GM19395 (cell line): Measurements from ENCODE around the gene TESK2.
"Not testable (repeated sequence)": the region's sequence is repeated elsewhere in the genome, so short reads cannot be mapped to it uniquely, and the experiment has no call there.

Experiments
- ATAC-seq: cut with Tn5 transposase; IDR thresholded peaks from one replicate; pipeline ENCODE4 v1.9.1; 2021; ENCODE audit warnings: mild to moderate bottlenecking, moderate library complexity; ENCODE audit not compliant: unreplicated experiment

Gene TESK2

DNA sequence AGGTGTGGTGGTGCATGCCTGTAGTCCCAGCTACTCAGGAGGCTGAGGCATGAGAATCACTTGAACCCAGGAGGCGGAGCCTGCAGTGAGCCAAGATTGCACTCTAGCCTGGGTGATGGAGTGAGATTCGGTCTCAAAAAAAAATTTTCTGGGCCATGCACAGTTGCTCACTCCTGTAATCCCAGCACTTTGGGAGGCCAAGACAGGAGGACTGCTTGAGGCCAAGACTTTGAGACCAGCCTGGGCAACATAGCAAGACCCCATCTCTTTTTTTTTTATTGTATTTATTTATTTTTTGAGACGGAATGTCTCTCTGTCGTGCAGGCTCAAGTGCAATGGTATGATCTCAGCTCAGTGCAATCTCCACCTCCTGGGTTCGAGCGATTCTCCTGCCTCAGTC lies 16.8 kb downstream of the TESK2 start:
- ATAC-seq: not testable (repeated sequence)

DNA sequence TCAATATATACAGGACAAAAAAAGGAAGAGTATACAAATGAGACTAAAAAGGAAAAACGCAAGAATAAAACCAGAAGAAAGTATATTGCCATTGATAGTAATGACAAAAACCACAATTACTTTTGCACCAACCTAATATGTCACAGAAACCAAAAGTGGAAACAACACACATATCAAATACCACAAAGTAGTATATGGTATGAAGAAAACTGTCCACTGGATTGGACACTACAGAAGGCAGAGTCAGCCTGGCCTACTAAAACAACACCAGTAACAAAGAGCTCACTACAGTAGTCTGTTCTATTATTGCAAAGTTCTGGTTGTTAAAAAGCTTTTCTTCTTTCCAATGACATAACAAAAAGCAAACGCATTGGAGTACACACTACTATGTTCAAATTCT lies 17.7 kb downstream of the TESK2 start:
- ATAC-seq: no peak

DNA sequence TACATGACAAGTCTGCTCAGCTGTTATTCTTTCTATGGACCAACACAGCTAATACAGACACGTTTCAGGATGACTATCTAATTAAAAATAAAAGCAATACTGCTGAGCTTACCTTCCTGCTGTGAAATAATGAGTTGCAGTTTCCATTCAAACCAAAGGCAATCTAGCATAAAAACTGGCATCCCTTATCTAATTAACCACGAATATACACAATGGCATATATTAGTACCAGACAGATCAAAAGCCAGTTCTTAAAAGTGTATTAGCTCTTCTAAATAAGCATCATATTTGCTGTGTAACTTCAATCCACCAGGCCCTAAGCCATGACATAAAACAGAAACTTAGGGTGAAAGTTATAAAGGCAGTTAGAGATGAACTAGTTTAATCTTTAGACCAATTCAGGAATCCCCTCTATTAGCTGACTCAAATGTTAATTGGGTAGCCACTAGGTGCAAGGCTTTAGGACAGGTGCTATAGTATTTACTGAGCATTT lies 20.6 kb downstream of the TESK2 start:
- ATAC-seq: no peak

GRCh38 chr1:45467353-45467752 lies 23.6 kb downstream of the TESK2 start:
- peak; percentile 55 for ATAC-seq

- ATAC-seq: no peak
Observed at GRCh38 chr1:45465277-45465676, 25.7 kb downstream of the TESK2 start.

DNA sequence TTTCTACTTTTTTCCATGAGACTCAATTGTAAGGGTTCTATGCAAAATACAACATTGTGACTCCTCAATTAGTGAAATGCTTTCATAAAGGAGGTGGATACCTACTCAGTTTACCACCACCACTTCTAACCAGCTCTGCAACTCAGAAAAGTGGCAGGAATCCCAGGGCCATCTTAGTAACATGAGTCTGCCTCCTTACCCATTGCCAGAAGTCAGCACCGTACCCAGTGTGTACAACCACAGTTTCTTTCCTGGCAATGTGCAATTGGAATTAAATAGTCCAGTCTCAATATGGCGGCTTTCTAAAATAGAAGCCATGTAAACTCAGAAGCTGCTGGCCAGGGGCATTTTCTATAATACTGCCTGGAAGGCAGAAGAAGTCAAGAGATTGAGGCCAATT lies 32.1 kb downstream of the TESK2 start:
- ATAC-seq: no peak

DNA sequence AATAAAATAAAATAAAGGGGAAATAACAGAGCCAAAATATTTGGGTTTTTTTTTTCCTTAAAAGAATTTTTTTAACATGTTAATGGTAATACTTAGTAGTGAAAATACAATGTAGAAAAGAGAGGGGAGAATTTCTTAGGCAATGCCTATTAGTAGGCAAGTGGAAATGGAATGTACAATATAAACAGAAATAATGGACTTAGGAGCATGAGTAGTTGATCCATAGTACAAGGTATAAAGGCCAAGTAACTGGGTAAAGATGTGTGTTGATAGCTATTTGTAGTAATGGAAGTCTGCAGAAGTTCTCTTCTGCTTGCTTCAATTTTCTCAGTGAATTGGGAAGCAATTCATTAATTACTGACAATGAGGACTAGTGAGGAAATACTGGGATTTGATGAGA lies 34.4 kb downstream of the TESK2 start:
- ATAC-seq: no peak

DNA sequence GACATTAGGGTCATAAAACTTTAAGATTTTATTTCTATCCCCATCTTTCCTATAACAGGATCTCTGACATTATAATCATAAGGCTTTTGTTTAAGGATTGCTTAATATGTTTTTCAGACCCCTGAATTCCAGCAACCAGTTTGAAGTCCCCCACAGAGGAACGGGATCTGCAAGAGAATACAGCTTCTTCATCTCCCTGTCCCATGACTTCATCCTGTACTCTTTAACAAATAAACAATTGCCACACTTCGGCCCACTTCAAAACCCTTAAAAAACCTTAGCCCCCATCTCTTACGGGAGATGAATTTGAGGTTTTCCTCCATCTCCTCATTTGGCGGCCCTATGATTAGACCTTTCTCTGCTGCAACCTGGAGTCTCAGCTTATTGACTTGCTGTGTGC lies 35.8 kb downstream of the TESK2 start:
- ATAC-seq: no peak

GRCh38 chr1:45454464-45454863 lies 36.5 kb downstream of the TESK2 start:
- no peak for ATAC-seq

DNA sequence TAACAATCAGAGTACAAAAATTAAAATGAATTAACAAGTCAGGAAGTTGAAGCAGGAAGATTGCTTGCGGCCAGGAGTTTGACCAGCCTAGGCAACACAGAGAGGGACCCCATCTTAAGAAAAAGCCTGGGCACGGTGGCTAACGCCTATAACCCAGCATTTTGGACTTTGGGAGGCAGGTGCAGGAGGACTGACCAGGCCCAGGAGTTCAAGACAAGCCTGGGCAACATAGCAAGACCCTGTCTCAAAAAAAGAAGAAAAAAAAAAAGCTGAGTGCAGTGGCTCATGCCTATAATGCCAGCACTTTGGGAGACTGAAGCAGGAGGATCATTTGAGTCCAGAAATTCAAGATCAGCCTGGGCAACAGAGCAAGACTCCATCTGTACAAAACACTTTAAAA lies 38.5 kb downstream of the TESK2 start:
- no peak for ATAC-seq

- no peak for ATAC-seq
Observed at GRCh38 chr1:45448357-45448756, 42.6 kb downstream of the TESK2 start.

GRCh38 chr1:45446950-45447672 lies 43.9 kb downstream of the TESK2 start:
- no peak for ATAC-seq

DNA sequence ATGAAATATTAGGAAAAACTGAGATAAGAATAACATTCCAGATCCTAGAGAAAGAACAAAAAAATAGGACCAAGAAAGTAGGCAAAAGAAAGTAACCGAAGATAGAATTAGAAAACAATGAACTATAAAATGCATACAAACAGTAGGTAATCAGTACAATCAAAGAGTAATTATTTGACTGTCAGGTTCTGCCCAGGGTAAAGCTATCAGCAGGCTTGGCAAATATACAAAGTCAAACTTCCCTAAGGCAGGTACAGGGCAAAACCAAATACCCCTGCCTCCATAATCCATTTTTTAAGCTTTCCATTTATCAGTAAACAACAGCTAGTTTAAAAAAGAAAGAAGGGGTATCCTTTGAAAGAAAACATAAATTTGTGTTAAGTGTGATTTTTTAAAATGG lies 44.4 kb downstream of the TESK2 start:
- no peak for ATAC-seq

GRCh38 chr1:45444609-45445131 lies 46.3 kb downstream of the TESK2 start:
- ATAC-seq: no peak

DNA sequence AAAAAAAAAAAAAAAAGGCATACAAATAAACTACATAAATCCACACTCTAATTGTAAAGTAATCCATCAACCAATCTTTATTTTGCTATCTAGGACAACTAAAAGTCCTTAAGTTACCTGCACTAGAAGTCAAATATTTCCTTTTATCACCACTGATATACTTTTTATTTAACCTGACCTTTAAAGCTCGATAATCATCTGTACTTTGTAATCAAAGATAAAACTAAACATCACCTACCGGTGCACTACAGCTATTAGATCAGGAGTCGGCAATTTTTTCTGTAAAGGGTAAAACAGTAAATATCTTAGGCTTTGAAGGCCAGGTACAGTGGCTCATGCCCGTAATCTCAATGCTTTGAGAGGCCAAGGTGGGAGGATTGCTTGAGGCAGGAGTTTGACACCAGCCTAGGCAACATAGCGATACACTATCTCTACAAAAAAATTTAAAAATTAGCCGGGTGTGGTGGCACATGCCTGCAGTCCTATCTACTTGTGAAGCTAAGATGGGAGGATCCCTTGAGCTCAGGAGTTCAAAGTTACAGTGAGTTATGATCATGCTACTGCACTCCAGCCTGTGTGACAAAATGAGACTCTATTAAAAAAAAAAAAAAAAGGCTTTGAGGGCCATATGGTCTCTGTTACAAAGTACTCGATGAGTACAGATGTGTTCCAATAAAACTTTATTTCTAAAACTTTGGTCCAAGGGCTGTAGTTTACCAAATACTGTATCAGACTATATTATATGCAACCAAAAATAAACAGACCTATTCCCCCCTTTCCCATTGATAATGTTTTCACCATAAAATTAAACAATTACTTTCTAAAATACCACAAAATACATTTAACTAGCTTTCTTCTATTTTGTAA lies 47.1 kb downstream of the TESK2 start:
- ATAC-seq: no peak

DNA sequence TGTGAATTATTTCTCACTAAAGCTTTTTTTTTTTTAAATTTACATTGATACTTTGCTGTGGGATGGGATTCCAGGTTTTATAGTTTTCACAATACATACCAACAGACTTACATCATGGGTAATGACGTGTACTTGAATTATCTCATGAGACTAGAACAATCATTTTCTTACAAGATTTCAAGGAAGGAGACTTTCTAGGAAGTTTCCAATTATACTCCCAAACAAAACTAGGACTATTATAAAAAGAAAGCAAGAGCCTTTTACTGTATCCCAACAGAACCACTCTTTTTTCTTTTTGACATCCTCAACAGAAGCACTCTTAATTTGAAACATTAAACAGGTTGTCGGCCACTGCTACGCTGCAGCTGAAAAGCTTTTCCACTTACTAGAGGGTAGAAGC lies 48.7 kb downstream of the TESK2 start:
- ATAC-seq: no peak

- ATAC-seq: no peak
Observed at GRCh38 chr1:45437323-45437722, 53.6 kb downstream of the TESK2 start.

GRCh38 chr1:45430490-45430889 lies 60.5 kb downstream of the TESK2 start:
- ATAC-seq: no peak

- ATAC-seq: no peak
Observed at GRCh38 chr1:45429561-45430159, 61.3 kb downstream of the TESK2 start.

DNA sequence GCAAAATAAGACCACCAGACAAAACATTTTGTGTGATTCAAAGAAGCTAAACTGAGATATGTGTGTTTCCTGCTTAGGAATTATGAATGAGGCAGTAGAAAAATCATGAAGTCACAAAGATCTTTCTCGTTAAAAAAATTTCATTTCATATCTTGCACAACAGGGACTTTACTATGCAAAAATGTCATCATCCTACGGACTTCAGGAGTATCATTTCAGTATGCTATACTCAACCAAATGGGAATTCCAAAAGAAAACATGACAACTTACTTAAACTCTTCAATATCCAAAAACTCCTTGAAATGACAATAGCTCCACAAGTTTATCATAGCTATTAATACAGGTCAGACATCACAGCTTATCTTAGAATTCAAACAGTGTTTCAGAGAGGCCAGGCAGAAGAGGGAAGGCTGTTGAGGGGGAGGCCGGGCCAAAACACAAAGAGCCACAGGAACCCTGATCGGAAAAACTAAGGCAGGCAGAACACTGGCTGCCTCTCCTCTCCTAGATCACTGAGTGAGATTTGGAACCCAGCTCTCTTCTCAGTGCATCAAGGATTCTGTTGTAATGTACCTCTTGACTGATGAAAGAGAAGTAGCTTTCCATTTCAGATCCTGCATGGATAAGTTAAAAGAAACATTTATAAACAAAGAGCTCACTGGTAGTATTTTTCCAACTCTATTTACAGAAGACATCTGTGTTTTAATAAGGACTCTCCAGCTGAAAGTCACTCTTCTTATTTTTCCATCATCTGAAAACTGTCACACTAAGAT lies 66.9 kb downstream of the TESK2 start:
- no peak for ATAC-seq

DNA sequence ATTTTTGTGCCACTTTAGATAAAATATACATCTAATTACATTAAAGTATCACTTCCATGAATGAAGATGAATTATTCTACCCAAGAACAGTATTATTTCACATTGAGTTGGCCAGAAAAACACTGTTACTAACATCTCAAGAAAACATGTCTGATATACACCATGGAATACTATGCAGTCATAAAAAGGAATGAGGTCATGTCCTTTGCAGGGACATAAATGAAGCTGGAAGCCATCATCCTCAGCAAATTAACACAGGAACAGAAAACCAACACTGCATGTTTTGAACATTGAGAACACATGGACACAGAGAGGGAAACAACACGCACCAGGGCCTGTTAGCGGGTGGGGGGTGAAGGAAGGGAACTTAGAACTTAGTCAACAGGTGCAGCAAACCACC lies 69.0 kb downstream of the TESK2 start:
- no peak for ATAC-seq
